Measurements from ENCODE around the gene KCTD18. TPM values are rescaled to one million over a fixed set of nuclear protein-coding genes. Genes with fewer than 3 reads are reported as not detected.

Gene KCTD18
- total and polyA plus RNA-seq, 10 donors: 11.1 to 21.5 (median 15.5) TPM

DNA sequence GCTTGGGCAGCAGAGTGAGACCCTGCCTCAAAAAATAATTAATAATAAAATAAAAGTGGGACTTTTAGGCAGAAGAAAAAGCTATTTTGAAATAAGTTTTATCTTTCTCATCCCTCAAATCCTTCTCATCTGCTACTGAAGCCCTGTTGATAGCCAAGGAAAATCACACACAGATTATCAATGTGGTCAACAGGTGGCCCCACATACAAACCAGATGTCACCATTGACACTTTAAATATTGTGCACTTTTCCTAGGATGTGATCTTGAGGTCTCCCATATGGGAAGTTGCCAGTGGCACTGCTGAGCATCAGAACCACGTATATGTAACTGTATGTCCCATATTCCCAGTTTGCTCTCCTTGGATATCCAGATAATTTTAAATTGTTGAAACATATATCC lies 64.6 kb downstream of the KCTD18 start:
- H3K4me3 ChIP-seq: no peak overlapping the region
- no peak overlapping the region for H3K27ac ChIP-seq
- WGBS, 5 donors: 51 to 83% (median 75%) methylated on average over 1 of the region's 1 CpG
- peaks cover 0 to 14% (median 0%) of the 10 kb centered on the region in 6 donors for H3K36me3 ChIP-seq
- H3K27me3 ChIP-seq (replicated peaks in 1 of 7): no peaks in the 10 kb centered on the region
- TF ChIP-seq, protein P1, sequence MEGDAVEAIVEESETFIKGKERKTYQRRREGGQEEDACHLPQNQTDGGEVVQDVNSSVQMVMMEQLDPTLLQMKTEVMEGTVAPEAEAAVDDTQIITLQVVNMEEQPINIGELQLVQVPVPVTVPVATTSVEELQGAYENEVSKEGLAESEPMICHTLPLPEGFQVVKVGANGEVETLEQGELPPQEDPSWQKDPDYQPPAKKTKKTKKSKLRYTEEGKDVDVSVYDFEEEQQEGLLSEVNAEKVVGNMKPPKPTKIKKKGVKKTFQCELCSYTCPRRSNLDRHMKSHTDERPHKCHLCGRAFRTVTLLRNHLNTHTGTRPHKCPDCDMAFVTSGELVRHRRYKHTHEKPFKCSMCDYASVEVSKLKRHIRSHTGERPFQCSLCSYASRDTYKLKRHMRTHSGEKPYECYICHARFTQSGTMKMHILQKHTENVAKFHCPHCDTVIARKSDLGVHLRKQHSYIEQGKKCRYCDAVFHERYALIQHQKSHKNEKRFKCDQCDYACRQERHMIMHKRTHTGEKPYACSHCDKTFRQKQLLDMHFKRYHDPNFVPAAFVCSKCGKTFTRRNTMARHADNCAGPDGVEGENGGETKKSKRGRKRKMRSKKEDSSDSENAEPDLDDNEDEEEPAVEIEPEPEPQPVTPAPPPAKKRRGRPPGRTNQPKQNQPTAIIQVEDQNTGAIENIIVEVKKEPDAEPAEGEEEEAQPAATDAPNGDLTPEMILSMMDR (IDR thresholded peaks at IDR 0.05 in 8 of 11, conservative IDR thresholded peaks at IDR 0.05 in 3 of 11): no peak
- TF ChIP-seq POLR2A (IDR thresholded peaks at IDR 0.05) (no peak), POLR2AphosphoS5 (IDR thresholded peaks at IDR 0.05) (no peak)
- no peaks in the 10 kb centered on the region for H3K9me3 ChIP-seq
- H3K4me1 ChIP-seq: peaks cover 0 to 23% (median 4%) of the 10 kb centered on the region in 6 donors
- intact Hi-C loops (cut with DNase I; ENCODE audit: low total_unique reads): no loop called here
- DNase-seq: no peak

DNA sequence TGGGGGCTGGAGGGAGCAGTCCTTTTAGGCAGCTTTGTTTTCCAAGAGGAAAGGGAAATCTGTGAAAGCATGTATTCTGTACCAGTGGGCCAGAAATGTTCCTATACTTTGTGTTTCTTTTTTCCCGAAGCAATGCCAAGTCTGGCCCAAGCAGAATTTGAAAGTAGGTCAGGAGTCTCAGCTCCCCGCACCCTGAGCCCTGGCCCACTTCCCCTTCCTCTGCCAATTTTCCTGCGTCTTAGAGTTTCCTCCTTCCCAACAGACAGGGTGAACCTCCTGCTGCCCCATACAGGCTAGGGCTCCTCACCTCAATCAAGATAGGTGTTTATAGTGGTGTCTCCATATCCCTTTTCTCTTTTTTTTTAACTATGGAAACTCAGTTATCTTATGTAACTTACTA lies 65.3 kb downstream of the KCTD18 start:
- no peak for TF ChIP-seq POLR2A (IDR thresholded peaks at IDR 0.05)
- no peak for TF ChIP-seq POLR2AphosphoS5 (IDR thresholded peaks at IDR 0.05)
- TF ChIP-seq, protein P1 (IDR thresholded peaks at IDR 0.05 in 8 of 11, conservative IDR thresholded peaks at IDR 0.05 in 3 of 11): no peak
- H3K36me3 ChIP-seq: peaks cover 0 to 18% (median 0%) of the 10 kb centered on the region in 6 donors
- intact Hi-C loops (cut with DNase I; ENCODE audit: low total_unique reads): no loop called here
- H3K9me3 ChIP-seq: no peaks in the 10 kb centered on the region
- no peak for DNase-seq
- H3K27me3 ChIP-seq (replicated peaks in 1 of 7): no peaks in the 10 kb centered on the region
- H3K27ac ChIP-seq: no peak overlapping the region
- 42 to 71% (median 46%) methylated on average over 3 of the region's 3 CpGs for WGBS, 5 donors
- peaks cover 0 to 16% (median 3%) of the 10 kb centered on the region in 6 donors for H3K4me1 ChIP-seq
- no peak overlapping the region for H3K4me3 ChIP-seq

DNA sequence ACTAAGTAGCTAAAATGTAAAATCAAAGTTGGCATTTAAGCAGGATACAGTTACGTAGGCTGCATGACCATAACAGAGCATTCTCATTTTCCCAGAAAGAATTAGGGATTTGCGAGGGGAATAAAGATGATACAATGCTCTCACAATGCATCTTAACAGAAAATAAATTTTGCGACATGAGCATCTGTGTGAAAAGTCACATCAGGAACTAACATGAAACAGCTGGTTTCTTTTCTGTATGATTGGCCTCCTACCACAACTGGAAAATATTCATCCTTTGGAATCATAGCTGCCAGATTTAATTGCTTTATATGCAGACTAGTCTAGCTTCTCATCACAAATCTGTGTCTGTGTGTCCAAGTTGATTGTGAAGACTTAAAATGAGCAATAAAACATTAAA lies 66.0 kb downstream of the KCTD18 start:
- WGBS, 5 donors: 77 to 98% (median 88%) methylated on average over 3 of the region's 3 CpGs
- TF ChIP-seq, protein P1 (IDR thresholded peaks at IDR 0.05 in 8 of 11, conservative IDR thresholded peaks at IDR 0.05 in 3 of 11): no peak
- TF ChIP-seq POLR2A (IDR thresholded peaks at IDR 0.05) (no peak), POLR2AphosphoS5 (IDR thresholded peaks at IDR 0.05) (no peak)
- Histone ChIP-seq H3K4me3 (no peak overlapping the region), H3K27ac (no peak overlapping the region), H3K4me1 (peaks cover 0 to 10% (median under 1%) of the 10 kb centered on the region in 6 donors), H3K27me3 (replicated peaks in 1 of 7) (no peaks in the 10 kb centered on the region), H3K36me3 (peaks cover 0 to 24% (median 0%) of the 10 kb centered on the region in 6 donors), H3K9me3 (no peaks in the 10 kb centered on the region)
- DNase-seq: no peak
- intact Hi-C loops (cut with DNase I; ENCODE audit: low total_unique reads): no loop called here

DNA sequence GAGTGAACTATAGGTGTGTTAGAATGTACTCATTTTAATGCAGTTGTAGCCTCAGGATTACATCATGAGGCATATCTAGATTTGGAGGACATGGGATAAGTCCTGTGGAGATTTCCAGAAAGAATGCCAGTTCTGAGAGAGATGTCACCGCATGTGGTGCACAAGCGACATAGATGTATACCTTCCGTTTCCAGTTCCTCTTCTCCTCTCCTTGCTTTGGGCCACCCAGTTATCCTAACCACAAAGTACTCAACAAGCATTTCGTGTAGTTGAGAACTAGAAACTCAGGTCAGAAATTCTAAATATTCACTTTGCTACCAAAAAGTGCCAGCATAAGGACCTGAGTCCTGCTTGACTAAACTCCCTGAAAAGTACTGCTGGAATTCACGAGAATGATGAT lies 66.5 kb downstream of the KCTD18 start:
- Histone ChIP-seq H3K9me3 (no peaks in the 10 kb centered on the region), H3K27me3 (replicated peaks in 1 of 7) (no peaks in the 10 kb centered on the region), H3K27ac (no peak overlapping the region), H3K36me3 (peaks cover 0 to 24% (median 0%) of the 10 kb centered on the region in 6 donors), H3K4me3 (no peak overlapping the region), H3K4me1 (peaks cover 0 to 8% (median 0%) of the 10 kb centered on the region in 6 donors)
- no peak for TF ChIP-seq POLR2AphosphoS5 (IDR thresholded peaks at IDR 0.05)
- WGBS, 5 donors: 50 to 73% (median 62%) methylated on average over 5 of the region's 5 CpGs
- no peak for DNase-seq
- intact Hi-C loops (cut with DNase I; ENCODE audit: low total_unique reads): no loop called here

- peaks cover 0 to 8% (median 0%) of the 10 kb centered on the region in 6 donors for H3K4me1 ChIP-seq
- H3K9me3 ChIP-seq: no peaks in the 10 kb centered on the region
- H3K27me3 ChIP-seq (replicated peaks in 1 of 7): no peaks in the 10 kb centered on the region
- DNase-seq: no peak
- H3K36me3 ChIP-seq: peaks cover 0 to 24% (median 0%) of the 10 kb centered on the region in 6 donors
- intact Hi-C loops (cut with DNase I; ENCODE audit: low total_unique reads): no loop called here
- 83 to 89% (median 88%) methylated on average over 1 of the region's 1 CpG for WGBS, 5 donors
- TF ChIP-seq POLR2AphosphoS5 (IDR thresholded peaks at IDR 0.05): no peak
- TF ChIP-seq, protein P1 (IDR thresholded peaks at IDR 0.05 in 8 of 11, conservative IDR thresholded peaks at IDR 0.05 in 3 of 11): no peak
- no peak for TF ChIP-seq POLR2A (IDR thresholded peaks at IDR 0.05)
- no peak overlapping the region for H3K27ac ChIP-seq
- H3K4me3 ChIP-seq: no peak overlapping the region
Measured at GRCh38 chr2:200442471-200442870, 67.4 kb downstream of the KCTD18 start.
